Effector CD8-positive, alpha-beta T cell (primary cell): ENCODE measurements around the gene SLIT1.

Experiments used
- DNase-seq: peaks from one replicate; lab custom pipeline; 2025; lab: John Stamatoyannopoulos, UW

SLIT1 gene

GRCh38 chr10:97139651-97140048, 46.1 kb downstream of the SLIT1 start:
- no peak for DNase-seq

DNA sequence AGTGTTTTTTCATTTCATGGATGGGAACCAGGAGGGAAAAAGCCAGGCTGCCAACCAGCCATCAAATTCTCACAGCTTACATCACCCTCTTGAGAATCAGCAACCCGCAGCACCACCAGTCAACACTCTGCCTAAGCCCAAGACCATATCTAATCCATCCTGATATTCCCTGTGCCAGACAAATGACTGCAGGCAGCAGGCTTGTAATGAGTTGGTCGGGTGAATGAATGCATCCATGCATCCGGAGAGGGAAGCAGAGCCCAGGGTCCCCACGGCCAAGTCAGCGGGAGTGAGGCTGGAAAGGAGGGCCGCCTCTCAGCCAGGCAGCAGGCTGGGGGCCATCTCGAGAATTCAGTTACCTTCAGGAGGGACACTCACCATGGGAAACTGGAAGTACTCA, 46.9 kb downstream of the SLIT1 start:
- DNase-seq: no peak

DNA sequence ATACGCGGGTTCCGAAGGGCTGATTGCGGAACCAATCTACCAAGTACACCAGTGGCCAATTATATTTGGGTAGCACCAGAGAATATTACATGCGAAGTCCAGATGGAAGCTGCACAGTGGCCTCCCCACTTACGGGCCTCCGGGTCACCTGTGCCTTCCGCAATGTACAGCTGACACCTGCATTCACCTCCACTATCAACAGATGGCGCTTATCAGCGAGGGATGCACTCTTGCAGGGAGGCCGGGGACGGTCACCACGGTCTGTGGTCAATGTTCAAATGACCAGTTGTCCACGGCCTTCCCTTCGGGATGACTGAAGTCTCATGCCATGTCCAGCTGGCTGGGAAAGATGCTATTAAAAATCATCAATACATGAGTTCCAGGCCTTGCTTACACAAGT, 47.6 kb downstream of the SLIT1 start:
- no peak for DNase-seq

DNA sequence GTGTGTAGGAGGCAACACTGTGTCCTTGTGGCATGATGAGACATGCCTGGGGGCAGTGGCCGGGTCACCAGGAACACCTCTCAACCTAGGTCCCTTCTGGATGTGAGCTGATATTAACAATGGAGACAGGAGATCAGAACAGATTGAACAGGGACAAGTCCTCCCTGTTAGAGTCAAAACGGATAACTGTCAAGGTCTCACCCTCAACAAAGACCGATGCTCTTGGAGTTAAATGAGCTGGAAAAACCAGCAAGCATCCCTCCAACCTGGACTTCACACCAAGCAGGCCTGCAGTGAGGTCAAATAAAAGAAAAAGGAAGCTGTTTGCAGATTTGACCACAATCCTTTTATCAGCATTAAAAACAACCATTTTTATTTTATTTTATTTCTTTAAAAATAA, 49.0 kb downstream of the SLIT1 start:
- no peak for DNase-seq

- DNase-seq: no peak
Measured at GRCh38 chr10:97135464-97135863, 50.3 kb downstream of the SLIT1 start.

- DNase-seq: no peak
Measured at GRCh38 chr10:97134983-97135382, 50.8 kb downstream of the SLIT1 start.

DNA sequence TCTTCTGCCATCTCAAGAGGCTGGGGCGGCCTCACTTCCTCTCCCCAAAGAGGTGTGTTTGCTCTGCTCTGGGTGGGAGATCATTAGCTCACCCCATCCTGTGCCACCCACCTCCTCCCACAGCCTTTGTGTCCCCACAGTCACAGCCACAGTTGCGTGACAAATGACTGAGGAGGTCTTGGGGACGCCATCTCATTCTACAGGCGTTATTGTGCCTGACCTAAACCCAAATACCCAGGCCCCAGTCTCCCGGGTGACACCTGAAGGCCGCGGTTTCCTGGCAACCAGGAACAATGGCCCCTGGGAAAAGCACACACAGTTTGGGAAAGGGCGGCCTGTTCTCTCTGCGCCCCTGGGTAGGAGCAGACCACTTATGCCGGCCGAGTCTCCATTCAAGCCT, 51.6 kb downstream of the SLIT1 start:
- DNase-seq: no peak

- DNase-seq: no peak
Measured at GRCh38 chr10:97132273-97132672, 53.5 kb downstream of the SLIT1 start.

GRCh38 chr10:97131666-97132065, 54.1 kb downstream of the SLIT1 start:
- no peak for DNase-seq

DNA sequence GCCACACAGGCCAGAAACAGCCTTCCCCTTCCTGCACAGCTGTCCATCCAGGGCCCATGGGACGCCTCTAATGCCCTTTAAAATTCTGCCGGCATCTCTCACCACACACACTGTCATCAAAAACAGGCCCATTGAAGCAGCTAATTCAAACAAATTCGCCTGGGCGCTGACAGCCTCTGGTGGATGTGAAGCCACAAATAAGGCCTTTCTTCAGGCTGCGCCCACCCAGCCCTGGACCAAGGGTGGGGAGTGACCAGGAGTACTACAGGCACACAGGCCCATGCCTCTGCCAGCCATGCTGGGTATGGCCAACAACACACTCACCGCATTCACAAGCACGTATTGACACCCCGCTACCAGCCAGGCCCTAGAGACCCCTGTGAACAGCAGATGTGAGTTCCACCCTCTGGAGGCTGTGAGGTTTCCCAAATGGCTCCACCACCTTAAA, 54.6 kb downstream of the SLIT1 start:
- no peak for DNase-seq

GRCh38 chr10:97129666-97130065, 56.1 kb downstream of the SLIT1 start:
- DNase-seq: no peak

- no peak for DNase-seq
Measured at GRCh38 chr10:97128516-97129154, 57.1 kb downstream of the SLIT1 start.

DNA sequence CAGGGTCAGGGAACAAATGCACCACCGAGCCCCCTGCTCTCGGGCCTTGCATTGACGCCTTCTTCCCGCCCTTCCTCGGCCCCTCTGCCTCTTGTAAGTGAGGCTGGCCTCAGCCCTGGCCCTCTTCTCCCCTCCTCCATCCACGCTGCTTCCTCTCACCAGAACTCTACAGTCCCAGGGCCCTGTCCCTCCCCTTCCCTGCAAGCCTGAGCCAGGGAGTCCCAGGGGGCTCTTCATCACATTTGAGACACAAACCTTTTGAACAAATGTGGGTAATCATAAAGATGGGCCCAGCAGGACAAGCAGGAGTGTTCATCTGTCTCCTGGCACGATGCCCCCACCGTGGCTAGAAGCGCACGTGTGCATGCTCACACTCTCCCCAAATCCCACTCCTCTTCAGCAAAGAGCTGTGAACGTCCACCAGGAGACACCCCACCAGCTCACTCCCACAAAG, 57.7 kb downstream of the SLIT1 start:
- DNase-seq: no peak

GRCh38 chr10:97127509-97127908, 58.2 kb downstream of the SLIT1 start:
- no peak for DNase-seq

DNA sequence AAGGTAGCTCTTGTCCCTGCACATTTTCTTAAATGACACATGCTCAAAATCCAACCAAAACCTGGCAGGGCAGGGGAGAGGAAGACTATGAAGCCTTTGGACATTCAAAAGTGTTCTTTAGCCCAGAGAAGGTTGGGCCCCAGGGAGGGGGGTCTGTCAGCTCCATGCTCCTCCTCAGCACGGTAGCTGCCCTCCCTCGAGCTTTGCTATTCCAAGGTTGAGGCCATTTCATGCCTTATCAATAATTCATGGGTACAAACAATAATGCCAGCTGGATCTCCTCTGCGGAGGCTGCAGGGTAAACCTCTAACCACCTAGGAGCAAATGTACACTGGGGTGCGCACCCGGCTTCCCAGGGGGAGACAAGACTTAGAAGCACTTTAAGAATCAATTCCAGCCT, 61.5 kb downstream of the SLIT1 start:
- no peak for DNase-seq

DNA sequence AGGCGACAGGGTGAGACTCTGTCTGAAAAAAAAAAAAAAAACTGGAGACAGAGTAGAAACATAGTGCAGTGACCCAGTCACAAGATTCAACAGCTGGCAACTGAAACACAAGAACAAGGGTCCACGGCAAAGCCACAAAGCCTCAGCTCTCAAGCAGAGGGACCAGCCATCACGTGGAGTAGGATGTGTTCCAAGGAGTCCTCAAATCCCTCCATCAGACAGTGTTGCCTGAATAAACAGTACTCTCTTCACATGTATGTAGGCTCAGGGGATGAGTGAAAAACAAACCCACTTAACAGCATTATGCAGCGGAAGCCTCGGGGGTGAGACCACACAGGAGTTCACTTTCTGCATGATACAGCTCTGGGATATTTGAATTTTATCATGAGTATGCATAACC, 62.0 kb downstream of the SLIT1 start:
- no peak for DNase-seq

- DNase-seq: no peak
Measured at GRCh38 chr10:97121041-97121440, 64.7 kb downstream of the SLIT1 start.

DNA sequence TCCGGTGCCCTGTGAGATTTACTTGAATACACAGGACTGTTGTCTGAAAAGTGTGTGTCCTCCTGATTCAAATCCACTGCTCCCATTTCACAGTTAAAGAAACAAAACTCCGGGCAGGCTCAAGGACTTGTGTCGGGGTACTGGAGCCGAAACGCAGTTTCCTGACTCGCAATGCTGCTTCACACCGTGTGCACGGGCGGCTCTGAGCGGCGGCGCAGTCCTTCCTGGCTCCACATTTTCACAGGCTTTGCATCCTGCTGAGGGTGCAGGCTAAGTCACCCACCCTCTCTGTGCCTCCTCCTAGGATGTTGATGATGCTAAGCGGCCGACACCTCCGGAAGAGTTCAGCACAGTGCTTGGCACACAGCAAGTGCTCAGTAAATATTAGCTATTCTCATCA, 65.4 kb downstream of the SLIT1 start:
- no peak for DNase-seq

DNA sequence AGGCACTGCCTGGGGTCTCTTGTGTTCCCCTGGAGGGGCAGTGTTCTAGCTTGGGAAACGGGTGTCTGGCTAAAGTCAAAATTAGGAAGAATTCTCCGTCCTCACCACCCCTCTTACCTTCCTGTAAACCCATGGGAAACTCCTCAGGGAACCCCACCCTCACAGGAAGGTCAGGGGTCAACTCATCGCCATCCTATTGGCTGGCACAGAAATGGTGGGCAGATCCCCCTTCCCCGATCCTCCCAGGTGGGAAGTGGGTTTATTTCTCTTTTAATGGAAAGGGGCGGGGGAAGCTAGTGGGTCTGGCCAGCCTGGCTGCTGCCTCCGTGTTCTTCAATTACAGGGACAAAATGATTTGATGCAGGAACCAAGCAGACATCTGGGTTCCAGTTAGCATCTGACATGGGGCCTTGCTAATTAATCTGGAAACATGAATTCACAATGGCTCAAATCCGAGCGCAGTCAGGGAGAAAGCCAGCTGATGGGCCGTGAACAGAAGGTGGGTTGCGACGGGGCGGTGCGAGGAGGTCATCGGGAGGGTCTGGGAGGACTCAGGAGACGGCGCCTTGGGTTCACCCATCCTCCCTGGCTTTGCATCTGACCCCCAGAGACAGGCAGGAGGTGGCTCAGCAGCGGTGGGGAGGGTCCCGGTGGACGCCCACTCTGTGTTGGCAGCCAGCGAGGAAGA, 66.6 kb downstream of the SLIT1 start:
- DNase-seq: no peak

- no peak for DNase-seq
Measured at GRCh38 chr10:97117372-97117771, 68.4 kb downstream of the SLIT1 start.

DNA sequence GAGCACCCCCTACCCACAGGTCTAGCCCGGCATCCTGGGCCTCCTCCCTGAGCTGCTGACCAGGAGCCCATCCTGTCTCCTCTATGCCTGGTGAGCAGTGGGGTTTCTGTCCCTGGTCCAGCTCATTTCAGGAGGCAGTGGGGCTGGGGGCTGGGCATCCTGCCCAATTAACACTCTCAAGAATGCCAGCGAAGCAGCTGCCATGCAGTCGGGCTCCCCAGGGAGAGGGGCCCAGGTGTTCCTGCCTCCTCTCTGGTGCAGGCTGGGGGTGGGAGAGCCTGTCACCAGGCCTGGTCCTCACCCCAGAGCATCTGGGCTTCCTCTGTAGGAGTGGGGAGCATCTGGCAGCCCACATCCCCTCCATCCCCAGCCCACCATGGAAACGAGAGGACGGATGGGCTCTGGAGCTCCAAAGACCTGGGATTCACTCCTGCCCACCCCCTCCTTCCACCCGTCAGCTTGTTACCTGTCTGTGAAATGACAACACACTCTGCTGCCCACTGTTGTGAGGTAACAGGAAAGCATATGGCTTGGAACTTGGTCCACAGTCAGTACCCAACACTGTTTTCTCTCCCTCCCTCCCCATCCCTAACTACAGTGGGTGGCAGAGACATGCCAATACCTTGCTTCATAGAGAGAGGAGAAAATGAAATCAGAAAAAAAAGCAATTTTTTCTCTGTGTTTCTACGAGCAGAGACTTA, 69.1 kb downstream of the SLIT1 start:
- DNase-seq: no peak

DNA sequence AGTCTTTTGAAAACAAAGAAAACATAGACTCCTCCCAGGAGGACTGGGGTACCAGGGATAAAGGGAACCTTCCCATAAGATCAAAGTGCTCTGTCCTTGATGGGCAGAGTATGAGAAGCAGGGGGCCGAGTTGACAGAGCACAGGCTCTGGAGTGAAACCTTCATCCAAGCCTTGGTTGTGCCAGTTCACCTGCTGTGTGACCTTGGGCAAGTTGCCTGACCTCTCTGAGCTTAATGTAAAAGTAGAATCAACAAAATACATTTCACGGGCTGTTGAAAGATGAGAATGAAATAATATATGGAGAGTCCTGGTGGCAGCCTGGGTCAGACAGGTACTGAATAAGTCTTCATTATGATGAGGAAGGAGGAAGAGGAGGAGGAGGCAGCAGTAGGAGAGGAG, 69.9 kb downstream of the SLIT1 start:
- DNase-seq: no peak

DNA sequence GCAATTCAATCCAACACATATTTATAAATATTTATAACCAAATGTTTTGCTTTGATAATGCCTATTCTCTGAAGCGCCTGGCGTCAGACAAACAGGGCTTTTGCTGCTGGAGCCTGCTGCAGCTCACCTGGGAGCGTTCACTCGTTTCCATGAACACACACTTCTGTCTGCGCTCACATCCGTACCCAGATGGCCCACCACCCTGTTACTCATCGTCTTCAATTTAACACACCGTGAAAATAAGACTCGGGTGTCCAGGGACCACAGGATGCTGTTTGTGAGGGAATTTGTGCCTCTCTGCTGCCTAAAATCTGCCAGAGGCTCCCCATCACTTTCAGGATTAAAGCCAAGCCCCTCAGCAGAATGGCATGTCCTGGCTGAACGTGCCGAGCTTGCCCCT, 74.1 kb downstream of the SLIT1 start:
- DNase-seq: no peak
